Right lobe of liver (tissue), 4 donors: ENCODE measurements around the gene TTLL4.

Experiments
- CTCF ChIP-seq, 4 donors: fragments of 200-600 bp in 3 of 4; fragments of 450-650 bp in 1 of 4; IDR thresholded peaks; one replicate each; pipeline versions ENCODE4 v1.5.1 to v1.8.0; 2016 to 2022; ENCODE audit warnings: antibody characterized with exemption in 4 of 4, mild to moderate bottlenecking in 2 of 4
- POLR2A ChIP-seq: fragments of 450-650 bp; IDR thresholded peaks from one replicate; pipeline ENCODE4 v1.6.1; 2017; ENCODE audit warnings: antibody characterized with exemption, mild to moderate bottlenecking
- donor health status: DM: no; HTN: no; CAD: no.
- donor health status: DM: no; HTN: no; CAD: no.
- donor health status: DM: no; HTN: yes; CAD: no.

- TF ChIP-seq CTCF (IDR thresholded peaks at IDR 0.05) (no peak), POLR2A (no peak)
These were observed 78.1 kb downstream of the TTLL4 start for GRCh38 chr2:218788529-218789255.
